Measurements from ENCODE around the gene ZNRD2.
"Not testable (repeated sequence)": the region's sequence is repeated elsewhere in the genome, so short reads cannot be mapped to it uniquely, and the experiment has no call there.

ZNRD2 gene

DNA sequence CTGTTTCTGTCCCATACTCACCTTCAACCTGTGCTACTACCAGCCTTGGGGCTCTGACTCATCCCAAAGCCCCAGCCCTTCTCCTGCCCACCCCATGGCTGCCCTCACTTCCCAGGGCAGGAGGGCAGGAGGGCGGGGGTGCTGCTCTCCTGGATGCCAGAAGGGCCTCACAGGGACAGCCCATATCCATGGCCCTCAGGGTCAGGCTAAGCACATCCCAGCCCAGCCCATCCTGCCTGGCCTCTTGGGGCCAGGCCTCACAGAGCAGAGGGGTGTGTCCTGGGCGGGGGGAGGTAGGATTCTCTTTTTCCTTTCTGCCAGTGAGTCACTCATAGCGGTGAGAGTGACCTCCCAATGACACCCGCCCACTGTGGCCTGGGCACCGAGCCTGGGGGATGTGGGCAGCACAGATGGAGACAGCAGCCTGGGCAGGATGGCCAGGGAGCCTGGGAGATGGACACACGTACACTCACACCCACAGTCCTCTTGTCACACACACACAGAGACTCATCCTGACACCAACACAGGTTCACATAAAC, 14.5 kb upstream of the ZNRD2 start:
- DNase-seq (ENCODE audit: low spot score), result peak; percentile 71

GRCh38 chr11:65556470-65557279, 13.6 kb upstream of the ZNRD2 start:
- no peak for DNase-seq (ENCODE audit: low spot score)

DNA sequence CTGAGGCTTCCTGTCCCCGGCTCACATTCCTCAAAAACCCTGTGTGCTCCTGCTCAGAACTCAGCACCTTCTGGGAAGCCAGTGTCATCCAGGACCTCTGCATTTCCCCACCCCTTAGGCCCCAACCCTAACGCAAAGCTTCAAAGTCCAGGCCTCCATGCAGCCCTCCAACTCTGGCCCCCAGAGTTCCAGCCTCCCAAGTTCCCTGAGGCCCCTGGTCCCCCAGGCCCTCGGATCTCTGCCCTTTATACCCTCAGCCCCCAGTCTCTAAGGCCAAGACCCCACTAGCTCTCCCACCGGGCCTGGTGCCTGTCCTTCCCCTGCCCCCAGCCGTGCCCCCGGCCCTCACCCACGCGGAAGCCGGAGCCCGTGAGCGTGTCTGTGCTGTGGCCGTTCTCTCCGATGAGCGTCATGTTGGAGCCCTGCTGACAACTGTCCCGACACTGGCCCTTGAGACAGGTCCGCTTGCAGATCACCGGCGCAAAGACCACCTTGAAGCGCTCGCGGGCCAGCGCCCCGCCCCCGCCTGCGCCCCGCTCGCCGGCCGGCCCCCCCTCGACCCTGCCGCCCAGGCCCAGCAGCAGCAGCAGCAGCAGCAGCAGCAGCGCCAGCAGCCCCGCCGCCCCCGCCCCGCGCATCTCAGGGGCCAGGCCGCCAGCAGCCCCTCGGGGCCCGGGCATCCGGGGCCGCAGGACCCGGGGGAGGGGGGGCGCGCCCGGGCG, 12.8 kb upstream of the ZNRD2 start:
- no peak for DNase-seq (ENCODE audit: low spot score)

DNA sequence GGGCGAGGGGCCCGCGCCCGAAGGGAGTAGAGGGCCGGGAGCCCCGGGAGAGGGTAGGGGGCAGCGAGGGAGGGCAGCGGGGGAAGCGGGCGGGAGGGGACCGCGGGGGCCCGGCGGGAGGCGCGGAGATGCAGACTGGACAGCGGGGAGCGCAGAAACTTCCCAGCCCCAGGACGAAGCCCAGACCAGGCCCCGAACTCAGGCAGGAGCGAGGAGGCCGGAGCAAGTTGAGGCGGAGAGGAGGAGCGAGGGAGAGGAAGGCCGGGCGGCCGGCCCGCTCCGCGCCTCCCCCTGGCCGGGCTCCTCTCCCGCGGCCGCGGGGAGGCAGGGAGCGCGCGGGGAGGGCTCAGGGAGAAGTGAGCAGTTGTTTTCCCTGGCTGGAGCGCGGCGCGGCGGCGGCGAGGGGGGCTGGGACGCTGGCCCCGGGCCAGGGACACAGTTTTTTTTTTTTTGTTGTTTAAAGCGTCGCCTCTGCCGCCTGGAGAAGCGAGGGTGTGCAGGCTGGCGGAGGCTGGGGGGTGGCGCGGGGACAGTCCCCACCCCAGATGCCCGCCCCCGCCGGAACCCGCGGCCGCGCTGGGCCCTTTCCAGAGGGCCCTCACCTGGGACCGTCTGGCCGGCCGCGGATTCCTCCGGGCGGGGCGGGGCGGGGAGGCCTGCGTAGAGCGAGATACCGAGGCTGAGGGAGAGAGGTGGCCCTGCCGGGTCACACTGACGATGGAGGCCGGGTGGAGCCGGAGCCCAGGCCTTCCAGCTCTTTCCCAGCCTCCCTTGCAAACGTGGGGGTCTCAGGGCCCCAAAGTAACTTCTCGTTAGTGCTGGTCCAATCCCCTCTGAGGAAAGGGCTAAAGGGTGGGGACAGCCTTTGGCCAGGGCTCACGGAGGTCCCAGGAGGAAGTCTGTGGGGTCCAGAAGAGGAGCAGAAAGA, 12.0 kb upstream of the ZNRD2 start, which contains the start of gene LTBP3:
TSS of gene LTBP3 (minus strand) at position 358 of the 928 bp plus-strand sequence. CDS start 400 bp downstream, outside the sequence.
- peak; percentile 50 for DNase-seq (ENCODE audit: low spot score)

- no peak for DNase-seq (ENCODE audit: low spot score)
These were observed 11.3 kb upstream of the ZNRD2 start for GRCh38 chr11:65558930-65559509.

DNA sequence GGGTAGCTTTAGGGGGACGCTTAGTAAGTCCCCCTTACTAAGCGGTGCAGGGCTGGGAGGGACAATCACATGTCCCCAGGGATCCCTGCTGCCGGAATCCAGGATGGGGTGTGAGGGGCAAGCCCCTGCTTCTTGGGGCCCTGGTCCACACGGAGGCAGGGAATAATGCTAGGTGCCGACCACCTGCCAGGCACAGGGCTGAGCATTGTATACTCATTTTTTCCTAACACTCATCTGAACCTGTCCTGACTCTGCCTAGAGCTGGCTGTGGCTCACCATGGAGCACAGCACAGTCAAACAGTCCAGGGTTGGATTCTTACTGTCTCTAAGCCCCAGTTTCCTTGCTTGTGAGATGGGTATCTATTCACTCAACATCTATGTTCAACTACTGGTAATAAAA, 10.7 kb upstream of the ZNRD2 start:
- no peak for DNase-seq (ENCODE audit: low spot score)

GRCh38 chr11:65559951-65560537, 10.2 kb upstream of the ZNRD2 start:
- DNase-seq (ENCODE audit: low spot score), result peak; percentile 82

- DNase-seq (ENCODE audit: low spot score), result no peak
These were observed 9.5 kb upstream of the ZNRD2 start for GRCh38 chr11:65560555-65561418.

DNA sequence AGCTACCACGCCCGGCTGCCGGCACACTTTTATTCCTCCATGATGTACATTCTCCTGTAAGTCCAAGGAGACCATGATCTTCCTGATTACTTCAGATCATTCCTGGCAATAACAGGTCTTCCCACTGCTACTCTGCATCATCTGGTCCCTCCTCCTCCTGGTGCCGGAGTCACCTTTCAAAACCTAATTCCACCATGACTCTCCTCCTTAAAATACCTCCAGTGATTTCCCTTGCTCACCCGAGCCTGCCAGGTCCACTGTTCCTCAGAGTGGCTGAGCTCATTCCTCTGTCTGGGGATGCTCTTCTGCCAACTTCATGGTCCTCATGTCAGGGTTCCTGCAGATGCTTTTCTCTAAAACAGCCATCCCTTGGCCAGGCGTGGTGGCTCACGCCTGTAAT, 8.3 kb upstream of the ZNRD2 start:
- no peak for DNase-seq (ENCODE audit: low spot score)

DNA sequence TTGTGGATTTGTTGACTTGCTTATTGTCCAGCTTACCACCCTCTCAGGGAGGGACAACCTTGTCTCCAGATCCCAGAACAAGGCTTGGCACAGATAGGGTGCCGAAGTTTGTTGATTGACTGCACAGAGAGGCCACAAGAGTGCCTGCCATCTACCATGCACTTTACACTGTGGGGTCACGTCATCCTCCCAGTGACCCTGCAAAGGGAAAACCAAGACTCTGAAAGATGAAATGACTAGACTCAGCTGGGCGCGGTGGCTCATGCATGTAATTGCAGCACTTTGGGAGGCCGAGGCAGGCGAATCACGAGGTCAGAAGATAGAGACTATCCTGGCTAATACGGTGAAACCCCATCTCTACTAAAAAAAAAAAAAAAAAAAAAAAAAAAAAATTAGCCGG, 7.5 kb upstream of the ZNRD2 start:
- DNase-seq (ENCODE audit: low spot score), result no peak

DNA sequence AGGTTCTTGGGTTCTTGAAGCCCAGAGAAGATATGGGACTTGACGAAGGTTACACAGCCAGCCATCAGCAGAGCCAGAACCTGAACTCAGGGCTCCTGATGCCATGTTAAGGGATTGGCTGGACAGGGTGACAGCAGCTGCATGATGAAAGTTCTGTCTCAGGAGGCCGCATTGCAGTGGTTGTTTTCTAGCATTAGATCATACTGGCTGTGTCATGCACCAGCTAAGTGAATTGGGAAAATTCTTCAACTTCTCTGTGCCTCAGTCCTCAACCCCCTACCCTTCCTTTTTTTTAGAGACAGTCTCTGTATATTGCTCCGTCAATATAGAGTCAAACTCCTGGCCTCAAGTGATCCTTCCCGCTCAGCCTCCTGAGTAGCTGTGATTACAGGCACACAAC, 6.7 kb upstream of the ZNRD2 start:
- DNase-seq (ENCODE audit: low spot score), result no peak

- DNase-seq (ENCODE audit: low spot score), result not testable (repeated sequence)
These were observed 5.3 kb upstream of the ZNRD2 start for GRCh38 chr11:65564879-65565559.

DNA sequence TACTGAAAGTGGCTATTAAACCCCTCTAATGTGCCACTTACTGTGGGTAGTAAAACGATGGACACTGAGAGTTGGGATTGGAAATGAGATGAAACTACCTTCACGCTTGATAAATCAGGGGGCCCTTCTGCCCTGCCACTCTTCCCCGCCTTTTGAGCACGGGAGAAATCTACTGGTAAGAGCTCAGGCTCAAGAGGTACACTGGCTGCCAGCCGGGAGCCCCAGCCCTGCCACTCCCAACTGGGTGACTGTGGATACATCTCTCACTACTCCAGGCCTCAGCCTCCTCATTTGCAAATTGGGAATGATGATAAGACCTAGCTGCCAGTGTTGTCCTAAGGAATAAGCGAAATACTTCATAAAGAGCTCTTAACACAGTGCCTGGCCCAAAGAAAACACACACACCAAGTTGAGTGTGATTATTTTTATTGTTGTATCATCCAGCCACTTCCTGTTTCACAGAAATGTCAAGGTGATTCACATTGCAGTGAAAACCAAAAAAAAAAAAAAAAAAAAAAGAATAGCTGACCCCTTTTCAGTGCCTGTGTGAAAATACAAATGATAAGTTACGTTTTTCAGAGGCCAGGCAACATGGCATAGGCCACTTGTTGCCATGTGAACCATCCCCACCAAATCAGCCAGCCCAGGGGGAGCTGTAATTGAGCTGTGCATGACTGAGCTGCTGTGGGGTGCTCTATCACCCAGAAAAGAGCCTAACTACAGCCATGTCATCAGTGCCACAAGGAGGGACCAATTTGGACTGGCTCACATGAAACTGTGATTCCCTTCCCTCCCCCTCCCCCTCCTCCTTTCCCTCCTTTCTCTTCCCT, 4.4 kb upstream of the ZNRD2 start:
- no peak for DNase-seq (ENCODE audit: low spot score)

GRCh38 chr11:65569164-65569972, 909 bp upstream of the ZNRD2 start:
- DNase-seq (ENCODE audit: low spot score), result no peak

- DNase-seq (ENCODE audit: low spot score), result no peak
These were observed 1.1 kb downstream of the ZNRD2 start for GRCh38 chr11:65571420-65571819.

DNA sequence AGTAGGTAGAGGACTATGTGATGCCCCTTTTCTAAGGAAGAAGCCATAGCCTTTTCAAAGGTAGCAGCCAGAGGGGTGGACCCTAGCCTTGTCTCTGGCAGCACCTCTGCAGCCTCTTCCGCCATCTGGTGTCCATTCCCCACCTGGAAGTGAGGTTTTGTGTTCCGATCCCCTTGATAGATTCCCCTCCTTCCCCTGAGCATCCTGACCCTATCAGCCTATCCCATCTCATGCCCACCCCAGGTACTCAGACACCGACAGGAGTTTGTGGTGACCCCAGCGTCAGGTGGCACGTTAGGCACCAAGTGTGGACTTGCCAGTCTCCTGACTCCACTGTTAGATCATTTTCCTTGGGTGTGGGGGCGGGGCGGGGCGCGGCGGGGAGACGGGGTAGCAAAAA, 1.7 kb downstream of the ZNRD2 start:
- no peak for DNase-seq (ENCODE audit: low spot score)

DNA sequence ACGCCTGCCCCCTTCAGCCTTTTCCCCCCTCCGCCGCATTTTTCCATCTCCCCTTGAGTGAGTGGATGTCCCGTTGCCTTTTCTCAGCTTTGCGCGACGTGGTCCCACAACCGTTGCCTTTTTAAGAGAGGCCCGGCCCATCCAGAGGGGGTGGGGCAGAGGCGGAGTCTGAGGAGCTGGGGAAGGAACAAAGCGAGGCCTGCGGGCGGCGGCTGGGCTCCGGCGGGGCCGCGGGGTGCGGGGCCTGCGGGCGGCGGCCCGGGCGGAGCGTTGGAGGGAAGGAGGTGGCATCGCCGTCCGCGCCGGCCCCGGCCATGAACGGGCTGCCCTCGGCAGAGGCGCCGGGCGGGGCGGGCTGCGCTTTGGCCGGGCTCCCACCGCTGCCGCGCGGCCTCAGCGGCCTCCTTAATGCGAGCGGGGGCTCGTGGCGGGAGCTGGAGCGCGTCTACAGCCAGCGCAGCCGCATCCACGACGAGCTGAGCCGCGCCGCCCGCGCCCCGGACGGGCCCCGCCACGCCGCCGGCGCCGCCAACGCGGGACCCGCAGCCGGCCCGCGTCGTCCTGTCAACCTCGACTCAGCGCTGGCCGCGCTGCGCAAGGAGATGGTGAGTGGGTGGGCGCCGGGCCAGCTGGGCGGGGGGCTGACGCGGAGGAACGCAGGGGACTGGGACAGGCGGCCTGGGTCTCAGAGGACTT, 2.2 kb downstream of the ZNRD2 start, which contains the start of gene FAM89B:
TSS of gene FAM89B (plus strand) at position 183 of the 696 bp plus-strand sequence. CDS start at position 315, 132 bp downstream.
- DNase-seq (ENCODE audit: low spot score), result peak; percentile 79
